Left kidney (tissue), 2 donors: ENCODE results near the gene OSBPL5. TPM values are rescaled to one million over a fixed set of nuclear protein-coding genes. Genes with fewer than 3 reads are reported as not detected.
"Not testable (repeated sequence)": the region's sequence is repeated elsewhere in the genome, so short reads cannot be mapped to it uniquely, and the experiment has no call there.

Experiments
- DNase-seq: peaks from one replicate; pipeline ENCODE4 v3.0.0-alpha.2; 2013
- polyA plus RNA-seq: library from polyadenylated mRNA; unstranded; fragments of 120-200 nt; gene quantifications from one replicate; pipeline ENCODE4 v1.2.1, GENCODE V29; 2013; ENCODE audit not compliant: insufficient read length

Gene OSBPL5
- polyA plus RNA-seq, 1 donor, result 20.5 TPM

DNA sequence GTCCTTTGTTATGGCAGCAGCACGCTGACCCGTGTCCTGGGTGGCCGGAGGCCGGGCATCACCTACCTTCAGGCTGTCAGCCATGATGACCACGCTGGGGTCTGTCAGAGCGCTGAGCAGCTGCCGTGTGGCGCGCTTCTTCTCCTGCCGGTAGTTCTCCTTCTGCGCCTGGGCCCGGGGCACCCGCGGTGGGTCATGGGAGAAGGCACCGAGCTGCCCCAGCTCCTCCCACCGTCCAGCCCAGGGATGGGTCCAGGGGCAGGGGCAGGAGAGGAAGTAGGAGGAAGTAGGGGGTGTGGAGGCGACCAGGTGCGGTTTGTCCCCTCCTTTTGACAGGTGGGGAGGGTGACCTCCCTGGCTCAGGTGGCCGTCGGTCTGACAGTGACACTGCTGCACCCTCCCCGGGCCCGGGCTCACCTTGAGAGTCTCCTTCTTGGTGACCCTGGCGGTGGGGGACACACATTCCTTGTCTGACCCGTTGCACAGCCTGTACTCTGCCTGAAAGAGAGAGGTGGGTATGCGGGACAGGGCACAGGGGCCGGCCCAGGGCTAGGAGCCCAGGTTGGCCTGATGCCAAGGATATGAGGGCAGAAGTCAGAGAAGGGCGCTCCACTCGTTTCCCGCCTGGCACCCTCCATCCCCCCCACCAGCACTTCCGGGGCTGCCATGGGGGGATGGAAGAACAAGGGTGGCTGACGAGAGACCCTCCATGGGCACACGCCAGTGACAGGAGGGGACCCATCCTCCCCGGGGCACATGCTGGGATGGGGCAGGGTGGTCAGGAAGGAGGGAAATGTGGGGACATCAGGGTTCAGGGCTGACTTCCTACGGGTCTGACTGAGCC, 43.0 kb downstream of the OSBPL5 start:
- DNase-seq, result no peak

DNA sequence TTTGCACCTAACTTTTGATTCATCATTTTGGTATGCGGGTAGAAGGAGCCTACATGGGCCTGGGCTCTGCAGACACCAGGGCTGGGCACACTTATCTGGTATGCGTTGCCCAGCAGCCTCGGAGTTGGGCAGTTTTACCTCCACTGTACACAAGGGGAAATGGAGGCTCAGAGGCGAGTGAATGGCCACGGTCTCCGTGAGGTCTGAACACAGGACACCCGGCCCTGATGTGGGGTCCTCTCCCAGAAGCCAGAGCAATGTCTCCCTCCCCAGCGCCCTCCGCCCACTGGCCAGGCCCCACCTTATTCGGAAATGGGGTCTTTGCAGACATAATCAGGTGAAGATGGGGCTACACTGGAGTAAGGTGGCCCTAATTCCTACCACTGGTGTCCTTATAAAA, 43.7 kb downstream of the OSBPL5 start:
- DNase-seq, result no peak

DNA sequence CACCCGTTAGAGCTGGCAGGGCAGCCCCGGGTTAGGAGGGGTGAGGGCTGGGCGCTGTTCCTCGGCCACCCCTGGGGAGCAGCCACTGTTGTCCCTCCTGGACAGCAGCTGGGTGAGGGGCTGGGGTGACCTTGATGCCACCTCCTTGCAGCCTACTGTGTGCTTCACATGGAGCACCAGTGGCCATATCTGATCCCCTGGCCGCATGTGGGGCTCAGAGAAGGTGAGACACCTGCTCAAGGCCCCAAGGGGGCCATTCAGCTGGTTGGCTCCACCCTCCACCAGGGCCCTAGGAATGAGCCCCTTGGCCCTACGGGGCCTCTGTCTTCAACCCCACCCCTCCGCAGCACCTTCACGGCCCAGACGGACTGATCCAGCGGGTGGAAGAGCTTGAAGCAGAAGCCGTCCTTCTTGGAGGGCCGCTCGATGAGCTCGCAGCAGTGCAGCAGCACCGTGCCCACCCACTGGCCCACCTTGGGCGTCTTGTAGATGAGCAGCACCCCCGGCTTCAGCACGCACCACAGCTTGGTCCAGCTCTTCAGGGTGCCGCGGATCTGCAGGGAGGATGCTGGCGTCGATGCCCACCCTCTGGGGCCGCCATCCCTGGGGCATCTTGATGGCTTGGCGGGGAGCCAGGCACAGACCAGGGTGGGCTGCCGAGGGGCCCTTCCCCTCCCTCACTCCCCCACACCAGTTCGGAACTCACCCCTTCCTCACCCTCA, 44.9 kb downstream of the OSBPL5 start:
- DNase-seq, result no peak

DNA sequence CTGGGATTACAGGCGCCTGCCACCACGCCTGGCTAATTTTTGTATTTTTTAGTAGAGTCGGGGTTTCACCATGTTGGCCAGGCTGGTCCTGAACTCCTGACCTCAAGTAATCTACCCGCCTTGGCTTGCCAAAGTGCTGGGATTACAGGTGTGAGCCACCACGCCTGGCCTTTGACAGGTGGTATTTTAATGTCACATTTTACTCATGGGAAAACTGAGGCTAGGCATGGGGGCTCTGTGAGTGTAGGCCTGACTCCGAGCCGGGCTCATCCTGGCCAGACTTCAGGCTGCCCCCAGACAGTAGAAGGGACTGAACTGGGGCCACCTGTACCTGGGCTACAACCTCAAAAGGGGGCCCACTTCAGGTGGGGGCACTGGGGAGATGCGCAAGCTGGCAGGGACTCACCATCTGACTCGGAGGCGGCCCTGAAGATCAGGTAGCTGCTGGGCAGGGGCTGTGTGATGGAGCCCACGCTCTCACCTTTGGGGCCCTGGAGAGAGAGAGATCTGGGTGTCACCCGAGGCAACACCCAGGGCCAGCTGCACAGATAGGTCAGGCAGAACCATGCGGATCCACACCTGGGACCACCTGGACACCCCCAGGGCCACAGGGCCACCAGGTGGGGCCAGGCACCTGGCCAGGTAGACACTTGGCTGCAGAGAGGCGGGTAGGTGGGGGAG, 45.8 kb downstream of the OSBPL5 start:
- no peak for DNase-seq

DNA sequence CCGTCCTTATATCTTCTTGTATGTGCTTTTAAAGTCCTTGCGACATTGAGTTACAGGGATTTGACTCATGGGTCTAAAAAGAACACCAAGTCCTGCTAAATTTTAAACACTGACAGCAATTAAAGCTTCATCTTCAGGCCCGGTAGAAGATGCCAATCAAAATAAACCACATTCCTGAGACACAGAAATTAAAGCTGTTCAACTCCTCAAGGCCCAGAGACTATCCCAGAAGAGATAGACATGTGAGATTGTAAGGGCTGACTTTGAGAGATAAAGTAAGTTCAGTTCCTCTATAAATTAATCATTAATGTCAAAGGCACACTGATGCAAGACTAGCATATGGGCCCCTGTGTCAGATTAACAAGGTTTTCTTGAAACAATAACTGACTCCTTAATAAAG, 49.8 kb downstream of the OSBPL5 start:
- no peak for DNase-seq

DNA sequence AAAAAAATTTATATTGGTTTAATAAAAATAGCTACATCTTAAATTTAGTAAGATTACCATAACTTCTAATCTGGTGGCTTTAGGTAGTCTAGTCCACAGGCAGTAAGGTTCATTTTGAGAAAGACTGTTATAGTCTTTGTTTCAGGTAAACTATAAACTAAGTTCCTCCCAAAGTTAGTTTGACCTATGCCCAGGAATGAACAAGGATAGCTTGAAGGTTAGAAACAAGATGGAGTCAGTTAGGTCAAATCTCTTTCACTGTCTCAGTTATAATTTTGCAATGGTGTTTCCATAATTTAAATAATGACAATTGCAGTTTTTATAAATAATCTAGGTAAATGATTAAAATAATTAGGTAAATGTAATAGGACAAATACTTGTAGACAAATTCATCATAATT, 51.4 kb downstream of the OSBPL5 start:
- not testable (repeated sequence) for DNase-seq

DNA sequence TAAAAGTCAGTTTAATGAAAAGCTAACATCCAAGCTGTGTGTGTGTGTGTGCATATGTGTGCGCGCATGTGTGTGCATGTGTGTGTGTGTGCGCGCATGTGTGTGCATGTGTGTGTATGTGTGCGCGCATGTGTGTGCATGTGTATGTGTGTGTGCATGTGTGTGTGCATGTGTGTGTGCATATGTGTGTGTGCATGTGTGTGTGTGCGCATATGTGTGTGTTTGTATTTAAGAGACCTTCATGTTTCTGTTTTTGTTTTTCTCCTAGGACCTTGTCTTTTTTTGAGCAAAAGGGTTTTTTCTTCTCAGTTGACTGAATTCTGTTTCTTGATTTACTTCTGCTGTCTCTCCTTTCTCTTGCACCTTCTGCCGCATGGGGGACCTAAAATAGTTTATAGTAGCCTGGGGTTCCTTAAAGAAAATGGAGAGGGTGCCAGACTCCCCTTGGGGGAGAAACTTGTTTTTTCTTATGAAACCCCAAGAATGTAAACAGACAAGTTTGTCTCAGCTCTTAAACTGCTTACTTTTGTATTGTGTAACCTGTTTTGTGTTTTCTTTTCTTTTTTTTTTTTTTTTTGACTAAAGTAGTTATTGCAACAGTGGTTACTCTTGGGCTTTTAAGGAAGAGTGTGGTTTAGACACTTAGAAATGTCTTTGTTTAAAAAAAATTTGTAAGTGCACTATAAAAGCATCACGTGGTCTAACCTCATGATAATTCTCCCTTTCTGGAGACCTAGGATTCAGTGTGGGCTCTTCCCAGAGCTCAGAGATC, 53.0 kb downstream of the OSBPL5 start:
- no peak for DNase-seq

DNA sequence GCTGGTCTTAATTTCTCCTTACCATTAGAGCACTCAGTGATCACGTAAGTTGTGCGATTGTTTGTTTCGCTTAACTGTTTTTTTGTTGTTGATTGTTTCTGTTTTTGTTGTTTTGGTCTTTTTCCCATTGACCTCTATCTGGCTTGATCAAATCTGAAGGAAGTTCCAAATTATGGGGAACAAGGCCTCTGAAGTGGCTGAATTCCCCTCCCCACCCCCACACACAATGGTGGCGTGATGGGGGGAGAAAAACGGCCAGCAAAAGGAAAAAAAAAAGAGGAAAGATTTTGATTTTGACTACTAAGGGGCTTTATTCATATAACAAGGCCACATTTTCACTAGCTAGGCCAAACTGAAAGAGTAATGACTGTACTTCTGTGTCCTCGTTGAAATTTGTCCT, 53.6 kb downstream of the OSBPL5 start:
- no peak for DNase-seq

DNA sequence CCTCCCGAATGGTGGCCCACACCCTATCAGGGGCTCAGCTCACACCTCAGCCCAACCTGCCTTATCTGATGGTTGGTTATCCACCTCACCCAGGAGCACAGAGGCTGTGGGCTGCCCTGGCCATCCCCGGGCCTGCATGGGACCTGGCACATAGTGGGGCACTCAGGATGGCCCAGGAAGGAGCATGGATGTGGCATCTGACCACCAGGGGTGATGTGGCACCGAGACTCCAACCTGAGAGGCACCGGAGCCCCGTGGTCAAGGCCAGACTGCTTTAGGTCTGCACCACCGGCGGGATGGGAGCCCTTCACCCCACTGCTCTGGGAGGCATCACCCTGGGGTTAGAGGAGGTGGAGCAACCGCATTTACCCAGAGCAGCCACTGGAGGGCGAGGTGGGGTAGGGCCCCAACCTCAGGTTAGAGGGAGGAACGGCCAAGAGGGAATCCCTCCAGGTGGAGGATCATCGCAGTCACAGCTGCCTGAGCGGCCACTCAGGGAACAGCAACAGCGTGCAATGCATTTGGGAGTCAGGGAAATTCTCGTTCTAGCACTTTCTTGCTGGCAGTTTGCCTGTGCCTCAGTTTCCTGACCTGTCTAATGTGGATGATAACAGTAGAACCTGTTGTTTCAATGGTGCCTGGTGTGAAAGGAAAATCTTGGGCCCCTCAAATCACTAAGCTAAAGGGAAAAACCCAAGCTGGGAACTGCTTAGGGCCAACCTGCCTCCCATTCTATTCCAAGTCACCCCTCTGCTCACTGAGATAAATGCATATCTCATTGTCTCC, 55.0 kb downstream of the OSBPL5 start:
- DNase-seq, result no peak

DNA sequence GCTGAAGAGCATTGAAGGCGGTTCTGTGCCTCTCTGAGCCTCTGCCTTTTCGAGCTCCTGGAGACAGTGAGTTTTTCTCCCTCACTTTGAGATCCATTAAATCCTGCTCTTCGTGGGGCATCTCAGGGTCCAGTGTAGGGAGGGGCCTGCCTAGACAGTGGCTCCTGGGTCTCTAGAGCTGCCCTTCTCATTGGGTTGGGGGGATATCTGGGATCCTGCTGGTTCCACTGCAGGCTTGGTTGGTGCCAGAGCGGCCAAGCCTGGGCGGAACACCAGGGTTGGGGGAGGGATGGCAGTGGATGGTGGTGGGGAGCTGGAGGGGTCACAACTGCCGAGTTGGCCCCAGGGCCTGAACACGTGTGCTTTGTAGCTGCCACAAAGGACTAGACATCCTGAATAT, 55.7 kb downstream of the OSBPL5 start:
- DNase-seq, result no peak

DNA sequence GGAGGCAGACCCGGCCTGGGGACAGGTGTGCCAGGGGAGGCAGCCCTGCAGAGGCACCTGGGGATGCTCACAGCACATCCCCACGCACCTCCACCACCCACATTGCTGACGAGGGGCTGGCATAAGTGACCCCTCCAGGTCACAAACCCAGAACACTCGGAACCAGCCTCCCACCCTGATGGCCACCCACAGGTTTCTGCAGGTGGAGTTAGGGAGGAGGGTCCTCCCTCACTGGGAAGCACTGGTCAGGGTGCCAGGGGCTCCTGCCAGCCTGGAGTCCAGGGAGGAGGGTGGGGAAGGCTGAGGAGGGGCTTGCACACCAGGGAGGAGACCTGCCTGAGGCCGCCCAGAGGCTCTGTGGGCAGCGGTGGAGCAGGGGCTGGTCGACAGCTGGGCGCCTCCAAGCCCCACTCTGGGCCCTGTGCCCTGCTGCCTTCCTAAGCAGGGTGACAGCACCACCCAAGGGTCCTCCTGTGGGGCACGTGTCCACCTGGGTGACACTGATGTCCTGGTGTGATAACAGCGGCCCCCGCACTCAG, 56.9 kb downstream of the OSBPL5 start:
- DNase-seq, result no peak

DNA sequence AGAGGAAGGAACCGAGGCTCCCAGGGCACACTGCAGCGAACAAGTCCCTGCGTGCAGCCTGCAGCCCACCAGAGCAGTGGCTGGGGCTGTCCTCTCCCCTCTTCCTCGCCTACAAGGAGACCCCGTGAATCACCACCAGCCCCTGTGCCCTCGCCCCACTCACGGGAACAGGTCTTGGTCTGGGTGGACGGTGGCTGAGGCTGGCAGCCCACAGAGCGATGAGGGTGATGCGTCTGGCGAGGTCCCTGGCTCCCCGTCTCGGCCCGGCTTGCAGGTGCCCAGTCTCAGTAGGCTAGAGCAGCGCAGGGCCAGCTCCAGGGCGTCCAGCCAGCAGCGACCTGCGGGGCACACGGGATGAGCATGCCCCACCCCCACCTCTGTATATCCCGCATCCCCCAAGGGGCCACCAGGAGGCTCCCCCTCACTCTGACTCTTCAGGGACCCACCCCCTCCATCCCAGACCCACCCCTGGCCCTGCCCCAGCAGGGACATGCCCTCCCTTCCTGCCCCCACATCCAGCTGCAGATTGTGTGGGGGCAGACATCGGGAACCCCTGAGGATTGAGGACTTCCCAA, 57.4 kb downstream of the OSBPL5 start:
- DNase-seq, result no peak

DNA sequence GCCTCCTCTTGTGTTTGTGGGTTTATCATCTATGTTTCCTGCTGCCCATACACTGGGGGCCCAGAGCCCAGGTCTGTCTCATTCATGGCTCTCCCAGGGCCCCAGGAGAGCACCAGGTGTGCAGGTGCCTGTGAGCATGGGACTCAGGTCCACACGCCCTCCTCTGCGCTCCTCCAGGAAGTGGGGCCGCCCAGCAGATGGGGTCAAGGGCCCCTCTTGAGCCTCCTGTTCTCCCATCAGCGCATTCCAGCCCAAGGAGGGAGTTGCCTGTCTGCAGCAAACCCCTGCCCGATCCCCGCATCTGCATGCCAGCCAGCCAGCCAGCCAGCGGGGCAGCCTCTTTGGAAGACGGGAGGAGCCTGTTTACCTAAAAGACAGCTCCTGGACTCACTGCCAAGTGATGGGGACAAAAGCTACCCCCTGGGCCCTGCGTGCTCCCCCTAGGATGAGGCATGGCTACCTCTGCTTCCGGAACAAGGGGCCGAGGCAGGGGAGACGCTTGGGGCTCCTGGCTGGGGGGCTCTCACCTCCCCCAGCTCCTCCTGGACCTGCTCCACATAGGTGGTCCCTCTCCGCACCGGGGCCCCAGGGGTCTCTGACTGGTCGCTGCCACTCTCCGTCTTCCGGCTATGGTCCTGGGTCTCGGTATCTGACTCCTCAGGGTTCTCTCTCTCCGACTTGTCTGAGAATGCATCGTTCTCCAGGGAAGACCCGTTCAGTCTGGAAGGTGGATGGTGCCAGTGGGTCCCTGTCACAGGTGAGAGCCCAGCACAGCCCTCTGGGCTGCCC, 58.2 kb downstream of the OSBPL5 start:
- DNase-seq, result no peak

DNA sequence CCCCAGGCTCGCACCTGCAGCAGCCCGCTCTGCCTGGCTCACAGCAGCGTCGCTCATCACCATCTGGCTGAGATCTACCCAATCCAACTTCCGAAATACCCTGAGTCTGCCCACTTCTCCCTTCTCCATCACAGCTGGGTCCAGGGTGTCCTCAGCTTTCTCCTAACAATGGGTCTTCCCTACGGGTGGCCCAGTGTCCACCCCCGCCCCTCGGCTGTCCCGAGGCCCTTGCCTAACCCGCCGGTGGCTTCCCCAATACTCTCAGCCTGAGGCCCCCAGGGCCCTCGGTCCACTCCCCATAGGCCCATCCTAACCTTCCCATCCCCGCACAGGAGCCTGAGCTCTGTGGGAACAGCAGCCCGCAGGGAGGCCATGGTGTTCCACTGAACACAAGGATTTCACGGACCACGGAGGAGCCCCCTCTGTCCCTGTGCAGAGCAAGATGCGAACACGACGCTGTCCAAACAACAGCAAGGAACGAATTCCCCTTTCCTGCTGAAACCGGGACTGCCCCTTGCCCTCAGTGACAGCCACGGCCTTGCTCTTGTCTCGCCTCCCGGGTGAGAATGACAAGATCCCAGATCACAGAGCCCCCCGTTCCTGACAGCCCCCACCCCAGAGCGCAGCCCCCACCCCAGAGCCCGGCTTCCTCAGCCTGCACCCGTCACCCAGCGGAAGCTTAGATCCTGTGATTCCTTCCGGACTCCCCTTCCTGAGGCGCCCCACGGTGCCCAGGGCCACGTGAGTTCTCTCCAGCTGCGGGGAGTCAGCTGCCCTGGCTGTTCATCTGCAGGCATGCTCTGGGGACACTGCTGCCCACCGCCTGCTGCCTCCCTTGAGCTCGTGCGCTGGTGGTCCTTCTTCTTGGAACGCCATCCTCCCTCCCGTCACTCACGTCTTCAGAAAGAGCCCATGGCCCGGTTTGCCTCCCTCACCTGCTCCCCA, 59.0 kb downstream of the OSBPL5 start:
- DNase-seq, result no peak

DNA sequence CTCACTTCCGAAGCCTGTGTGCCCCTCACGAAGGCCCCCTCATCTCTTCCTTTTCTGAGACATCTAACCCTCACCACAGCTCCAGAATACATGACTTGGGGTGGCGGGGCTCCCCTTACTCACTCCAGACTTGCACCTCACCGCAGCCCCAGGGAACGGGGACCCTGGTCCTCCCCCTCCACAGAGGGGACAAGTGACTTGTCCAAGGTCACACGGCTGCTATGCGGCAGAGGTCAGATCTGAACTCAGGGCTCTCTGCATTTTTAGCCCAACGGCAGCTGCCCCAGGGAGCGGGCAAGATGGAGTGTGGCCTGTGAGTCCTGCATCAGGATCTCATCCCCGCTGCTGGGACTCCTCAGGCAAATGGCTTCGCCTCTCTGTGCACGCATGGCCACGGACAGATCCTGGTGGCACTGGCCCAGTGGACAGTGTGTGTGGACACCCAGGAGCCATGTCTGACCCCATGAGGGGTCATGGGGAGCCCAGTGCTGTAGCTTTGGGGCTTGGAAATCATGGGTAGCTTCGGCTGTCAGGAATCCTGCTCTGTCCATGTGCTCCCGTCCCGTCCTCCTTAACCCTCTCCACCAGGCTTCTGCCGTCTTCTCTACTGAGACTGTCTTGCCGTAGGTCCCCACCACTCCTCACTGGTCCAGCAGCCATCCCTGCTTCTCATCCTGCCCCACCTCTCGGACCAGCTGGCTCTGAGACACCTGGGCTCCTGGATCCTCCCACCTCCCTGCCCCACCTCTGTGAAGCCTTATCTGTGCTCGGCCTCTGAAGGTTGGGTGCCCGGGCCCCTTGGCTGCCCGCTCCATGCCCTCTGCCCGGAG, 59.9 kb downstream of the OSBPL5 start:
- DNase-seq, result no peak

DNA sequence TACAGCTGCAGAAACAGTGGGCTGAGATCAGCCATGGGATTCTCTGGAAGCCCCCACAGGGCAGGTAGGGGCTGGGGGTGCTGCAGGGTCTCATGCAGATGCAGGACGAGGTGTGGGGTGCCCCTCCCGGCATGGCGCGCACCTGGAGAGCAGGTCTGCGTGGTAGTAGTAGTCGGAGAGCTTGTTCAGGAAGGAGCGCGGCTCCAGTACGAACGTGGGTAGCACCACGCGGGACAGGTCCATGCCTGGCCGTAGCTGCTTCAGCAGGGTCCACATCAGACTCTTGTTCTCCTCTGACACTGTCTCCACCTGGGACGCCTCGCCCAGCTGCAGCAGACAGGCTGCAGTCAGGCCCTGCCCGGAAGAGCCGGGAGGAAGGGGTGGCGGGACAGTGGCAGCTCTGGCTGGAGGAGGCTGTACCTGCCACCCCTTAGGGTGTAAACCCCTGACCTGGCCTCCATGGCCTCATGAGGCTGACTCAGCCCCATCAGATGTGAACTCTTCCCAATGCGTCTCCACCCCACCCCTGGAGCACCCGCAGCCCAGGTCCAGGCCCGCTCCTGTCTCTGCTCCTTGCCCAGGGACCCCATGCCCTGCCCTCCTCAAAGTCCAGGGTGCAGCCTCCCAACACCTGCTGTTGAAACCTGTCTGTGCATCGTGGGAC, 60.9 kb downstream of the OSBPL5 start:
- no peak for DNase-seq

DNA sequence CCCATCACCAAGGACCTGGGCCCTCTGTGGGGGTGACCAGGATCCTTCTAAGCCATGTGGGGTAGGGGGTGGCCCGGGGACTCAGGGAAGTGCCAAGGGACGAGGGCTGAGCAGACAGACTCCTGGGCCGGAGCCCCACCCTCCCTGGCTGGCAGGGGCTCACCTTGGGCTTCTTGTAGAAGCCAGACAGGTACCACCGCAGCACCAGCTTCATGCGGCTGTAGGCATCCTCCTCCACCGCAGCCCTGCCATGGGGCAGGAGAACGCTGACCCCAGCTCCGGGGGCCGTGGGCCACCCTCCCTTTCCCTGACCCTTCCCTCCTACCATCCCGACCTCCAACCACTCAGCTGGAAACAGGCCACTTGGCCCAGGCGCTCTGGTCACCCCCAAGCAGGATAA, 62.0 kb downstream of the OSBPL5 start:
- DNase-seq, result no peak

DNA sequence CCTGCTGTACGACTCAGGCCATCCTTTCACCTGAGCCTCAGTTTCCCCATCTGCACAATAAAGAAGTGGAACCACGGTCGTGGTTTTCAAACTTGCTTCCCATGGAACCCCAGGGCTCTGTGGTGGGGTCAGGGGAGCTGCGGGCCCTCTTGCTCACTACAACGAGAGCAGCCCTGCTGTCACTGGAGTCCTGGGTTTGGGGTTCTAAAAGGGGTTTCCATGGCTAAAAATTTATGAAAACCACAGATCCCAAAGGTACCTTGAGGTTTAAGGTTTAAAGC, 62.5 kb downstream of the OSBPL5 start:
- no peak for DNase-seq
